IPS-18c (cell line): ENCODE data around the gene PNN.
"Not testable (repeated sequence)": the region's sequence is repeated elsewhere in the genome, so short reads cannot be mapped to it uniquely, and the experiment has no call there.

Source experiments
- H3K4me3 ChIP-seq: 2 replicates; pipeline ENCODE4 v1.7.0; 2013; ENCODE audit warnings: low read depth, mild to moderate bottlenecking, low read length, moderate library complexity; ENCODE audit not compliant: insufficient read depth
- H3K9me3 ChIP-seq: one replicate; pipeline ENCODE4 v1.6.1; 2013; ENCODE audit warnings: mild to moderate bottlenecking, low read length, moderate library complexity; ENCODE audit not compliant: control insufficient read depth, insufficient read depth

The PNN gene

DNA sequence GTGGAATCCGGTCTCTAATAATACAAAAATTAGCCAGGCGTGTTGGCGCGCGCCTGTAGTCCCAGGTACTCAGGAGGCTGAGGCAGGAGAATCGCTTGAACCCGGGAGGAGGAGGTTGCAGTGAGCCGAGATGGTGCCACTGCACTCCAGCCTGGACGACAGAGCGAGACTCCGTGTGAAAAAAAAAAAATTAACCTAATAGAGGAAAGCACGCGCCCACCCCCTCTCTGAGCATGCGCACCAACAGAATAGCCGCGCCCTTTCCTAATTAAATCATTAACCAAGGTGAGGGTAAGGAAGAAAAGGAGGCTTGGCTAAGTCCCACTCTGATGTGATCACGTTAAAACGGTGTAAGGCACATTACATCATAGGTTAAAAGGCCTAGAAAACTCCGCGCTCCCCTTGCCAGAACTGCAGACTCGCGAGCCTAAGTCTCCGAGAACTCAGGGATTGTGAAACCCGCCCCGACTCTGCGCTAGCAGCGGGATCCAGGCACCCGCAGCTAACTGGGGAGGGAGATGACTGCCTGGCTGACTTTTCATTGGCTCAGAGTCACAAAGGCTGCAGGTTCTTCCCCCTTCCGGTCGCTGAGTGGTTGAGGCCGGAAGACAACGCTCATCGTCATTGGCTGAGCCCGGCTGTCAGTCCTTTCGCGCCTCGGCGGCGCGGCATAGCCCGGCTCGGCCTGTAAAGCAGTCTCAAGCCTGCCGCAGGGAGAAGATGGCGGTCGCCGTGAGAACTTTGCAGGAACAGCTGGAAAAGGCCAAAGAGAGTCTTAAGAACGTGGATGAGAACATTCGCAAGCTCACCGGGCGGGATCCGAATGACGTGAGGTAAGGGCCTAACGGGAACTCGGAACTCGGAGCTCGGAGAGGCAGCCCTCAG, at the start of gene PNN:
PNN (plus strand) TSS at position 695 of the 885 bp plus-strand sequence; CDS start at position 721, 26 bp downstream.
- Histone ChIP-seq H3K4me3 (peak within 1 kb of the TSS; percentile 91), H3K9me3 (no peaks in the 10 kb centered on the region)

DNA sequence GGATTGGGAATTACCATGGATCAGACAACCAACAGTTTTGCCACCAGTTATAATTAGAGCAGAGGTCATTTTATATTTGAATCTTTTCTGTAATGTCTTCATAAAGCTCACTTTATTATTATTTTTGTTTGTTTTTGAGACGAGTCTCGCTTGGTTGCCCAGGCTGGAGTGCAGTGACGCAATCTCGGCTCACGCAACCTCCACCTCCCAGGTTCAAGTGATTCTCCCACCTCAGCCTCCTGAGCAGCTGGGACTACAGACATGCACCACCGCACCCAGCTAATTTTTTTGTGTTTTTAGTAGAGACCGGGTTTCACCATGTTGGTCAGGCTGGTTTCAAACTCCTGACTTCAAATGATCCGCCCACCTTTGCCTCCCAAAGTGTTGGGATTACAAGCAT, 37.2 kb upstream of the PNN start:
- H3K9me3 ChIP-seq, H3K4me3 ChIP-seq: not testable (repeated sequence)

DNA sequence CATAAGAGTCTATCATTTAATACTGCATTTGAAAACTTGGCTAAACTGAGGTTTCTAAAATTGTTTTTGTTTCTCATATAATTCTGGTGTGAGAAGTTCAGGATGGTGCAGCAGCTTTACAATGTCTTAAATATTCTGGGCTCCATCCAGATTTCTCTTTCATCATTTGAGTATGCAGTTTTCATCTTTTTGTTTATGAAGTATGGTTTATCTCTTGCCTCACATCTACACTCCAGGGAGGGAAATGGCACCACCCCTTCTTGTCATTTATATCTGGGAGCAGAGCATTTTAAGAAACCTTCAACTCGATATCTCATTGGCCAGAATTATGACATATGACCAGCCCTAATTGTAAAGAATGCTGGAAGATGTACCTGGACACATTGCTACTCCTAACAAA, 36.6 kb upstream of the PNN start:
- H3K9me3 ChIP-seq, result peaks cover 3% of the 10 kb centered on the region
- no peak overlapping the region for H3K4me3 ChIP-seq

DNA sequence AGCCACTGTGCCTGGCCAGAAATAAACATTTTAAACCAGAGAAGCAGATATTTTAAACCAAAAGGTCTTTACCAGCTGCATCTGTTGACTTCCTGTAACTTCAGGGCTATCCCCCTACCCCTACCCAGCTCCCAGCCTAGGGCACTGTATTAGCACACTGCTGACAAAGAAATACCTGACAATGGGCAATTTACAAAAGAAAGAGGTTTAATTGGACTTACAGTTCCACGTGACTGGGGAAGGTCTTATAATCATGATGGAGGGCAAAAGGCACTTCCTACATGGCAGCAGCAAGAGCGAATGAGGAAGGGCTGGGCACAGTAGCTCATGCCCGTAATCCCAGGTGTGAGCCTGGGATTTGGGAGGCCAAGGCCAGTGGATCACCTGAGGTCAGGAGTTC, 34.9 kb upstream of the PNN start:
- Histone ChIP-seq H3K4me3 (no peak overlapping the region), H3K9me3 (peaks cover 3% of the 10 kb centered on the region)

DNA sequence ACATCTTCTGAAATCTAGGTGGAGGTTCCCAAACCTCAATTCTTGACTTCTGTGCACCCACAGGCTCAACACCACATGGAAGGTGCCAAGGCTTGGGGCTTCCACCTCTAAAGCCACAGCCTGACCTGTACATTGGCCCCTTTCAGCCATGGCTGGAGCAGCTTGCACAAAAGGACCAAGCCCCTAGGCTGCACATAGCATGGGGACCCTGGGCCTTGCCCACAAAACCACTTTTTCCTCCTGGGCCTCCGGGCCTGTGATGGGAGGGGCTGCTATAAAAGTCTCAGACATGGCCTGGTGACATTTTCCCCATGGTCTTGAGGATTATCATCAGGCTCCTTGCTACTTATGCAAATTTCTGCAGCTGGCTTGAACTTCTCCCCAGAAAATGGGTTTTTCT, 33.4 kb upstream of the PNN start:
- H3K9me3 ChIP-seq, result not testable (repeated sequence)

DNA sequence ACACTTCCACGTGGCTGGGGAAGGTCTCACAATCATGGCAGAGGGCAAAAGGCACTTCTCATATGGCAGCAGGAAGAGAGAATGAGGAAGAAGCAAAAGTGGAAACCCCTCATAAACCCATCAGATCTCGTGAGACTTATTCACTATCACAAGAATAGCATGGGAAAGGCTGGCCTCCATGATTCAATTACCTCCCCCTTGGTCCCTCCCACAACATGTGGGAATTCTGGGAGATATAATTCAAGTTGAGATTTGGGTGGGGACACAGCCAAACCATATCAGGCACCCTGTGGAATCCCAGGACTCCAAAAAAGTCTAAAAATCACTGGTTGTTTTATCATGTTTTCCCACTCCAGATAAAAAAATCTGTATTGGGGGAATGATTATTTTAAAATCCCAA, 31.8 kb upstream of the PNN start:
- not testable (repeated sequence) for H3K9me3 ChIP-seq

More for the DNA sequence above, 33.4 kb upstream of the PNN start:
- not testable (repeated sequence) for H3K4me3 ChIP-seq

DNA sequence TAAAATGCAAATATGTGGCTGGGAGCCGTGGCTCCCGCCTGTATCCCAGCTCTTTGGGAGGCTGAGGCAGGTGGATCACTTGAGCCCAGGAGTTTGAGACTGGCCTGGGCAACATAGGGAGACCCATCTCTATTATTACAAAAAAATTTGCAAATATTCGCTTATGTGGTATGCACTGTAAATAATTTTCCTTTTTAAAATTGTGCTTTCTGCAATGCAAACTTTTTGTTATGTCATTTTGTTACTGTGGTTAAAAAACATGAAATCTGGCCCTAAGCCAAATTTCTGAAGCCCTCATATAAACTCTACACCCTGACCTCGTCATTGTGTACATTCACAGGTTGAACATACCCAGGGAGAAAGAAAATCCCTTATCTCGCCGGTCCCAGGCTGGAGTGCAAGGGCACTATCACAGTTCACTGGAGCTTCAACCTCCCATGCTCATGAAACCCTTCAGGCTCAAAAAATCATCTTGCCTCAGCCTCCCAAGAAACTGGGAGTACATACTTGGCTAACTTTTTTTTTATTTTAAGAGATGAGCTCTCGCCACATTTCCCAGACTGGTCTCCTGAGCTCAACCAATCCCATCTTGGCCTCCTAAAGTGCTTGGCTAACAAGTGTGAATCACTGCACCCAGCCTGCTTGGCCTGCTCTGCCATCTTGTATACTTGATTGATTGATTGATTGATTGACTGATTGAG, 29.6 kb upstream of the PNN start:
- Histone ChIP-seq H3K4me3 (no peak overlapping the region), H3K9me3 (peaks cover 3% of the 10 kb centered on the region)

More for the DNA sequence above, 31.8 kb upstream of the PNN start:
- not testable (repeated sequence) for H3K4me3 ChIP-seq

DNA sequence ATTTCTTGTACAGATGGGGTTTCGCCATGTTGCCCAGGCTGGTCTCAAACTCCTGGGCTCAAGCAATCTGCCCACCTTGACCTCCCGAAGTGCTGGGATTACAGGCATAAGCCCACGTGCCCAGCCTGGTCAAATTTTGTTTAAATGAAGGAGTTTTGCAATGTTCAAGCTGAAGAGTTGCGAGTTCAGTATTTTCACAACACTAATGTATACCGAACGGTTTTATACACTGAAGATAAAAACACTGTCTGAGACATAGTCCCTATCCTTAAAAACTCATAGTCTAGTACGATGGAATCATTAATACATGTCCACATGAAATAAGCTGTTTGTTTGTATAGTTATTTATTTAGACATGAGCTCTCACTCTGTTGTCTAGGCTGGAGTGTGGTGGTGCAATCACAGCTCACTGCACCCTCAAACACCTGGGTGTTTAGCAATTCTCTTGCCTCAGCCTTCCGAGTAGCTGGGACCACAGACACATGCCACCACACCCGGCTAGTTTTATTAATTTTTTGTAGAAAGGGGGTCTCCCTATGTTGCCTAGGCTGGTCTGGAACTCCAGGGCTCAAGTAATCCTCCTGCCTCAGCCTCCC, 20.4 kb upstream of the PNN start:
- H3K9me3 ChIP-seq, result no peaks in the 10 kb centered on the region

DNA sequence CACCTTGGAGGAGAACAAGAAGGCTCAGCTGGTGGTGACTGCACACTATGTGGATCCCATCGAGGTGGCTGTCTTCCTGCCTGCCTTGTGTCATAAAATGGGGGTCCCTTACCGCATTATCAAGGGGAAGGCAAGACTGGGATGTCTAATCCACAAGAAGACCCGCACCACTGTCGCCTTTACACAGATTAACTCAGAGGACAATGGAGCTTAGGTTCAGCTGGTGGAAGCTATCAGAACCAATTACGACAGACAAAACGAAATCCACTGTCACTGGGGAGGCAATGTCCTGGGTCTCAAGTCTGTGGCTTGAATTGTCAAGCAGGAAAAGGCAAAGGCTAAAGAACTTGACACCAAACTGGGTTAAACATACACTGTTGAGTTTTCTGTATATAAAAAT, 17.6 kb upstream of the PNN start:
- H3K4me3 ChIP-seq, result no peak overlapping the region
- no peaks in the 10 kb centered on the region for H3K9me3 ChIP-seq

More for the DNA sequence above, 20.4 kb upstream of the PNN start:
- H3K4me3 ChIP-seq, result no peak overlapping the region

DNA sequence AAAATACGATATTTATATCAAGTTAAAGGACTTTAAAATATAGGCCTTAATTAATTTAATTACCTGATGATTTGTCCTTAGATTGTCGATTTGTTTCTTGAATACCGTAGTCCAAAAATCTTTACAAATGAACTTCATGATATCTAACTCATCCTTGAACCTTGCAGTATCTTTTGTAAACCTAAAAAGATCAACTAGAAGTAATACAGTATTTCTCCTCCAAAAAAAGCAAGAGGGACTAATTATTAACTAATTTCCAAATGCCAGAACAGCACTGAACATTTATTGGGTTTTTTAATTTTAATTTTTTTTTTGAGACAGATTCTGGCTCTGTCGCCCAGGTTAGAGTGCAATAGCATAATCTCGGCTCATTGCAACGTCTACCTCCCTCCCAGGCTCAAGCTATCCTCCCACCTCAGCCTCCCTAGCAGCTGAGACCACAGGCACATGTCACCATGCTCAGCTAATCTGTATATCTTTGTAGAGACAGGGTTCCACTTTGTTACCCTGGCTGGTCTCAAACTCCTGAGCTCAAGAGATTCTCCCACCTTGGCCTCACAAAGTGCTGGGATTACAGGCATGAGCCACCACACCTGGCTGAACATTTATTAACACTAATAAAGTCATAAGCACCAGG, 16.7 kb upstream of the PNN start:
- no peak overlapping the region for H3K4me3 ChIP-seq

DNA sequence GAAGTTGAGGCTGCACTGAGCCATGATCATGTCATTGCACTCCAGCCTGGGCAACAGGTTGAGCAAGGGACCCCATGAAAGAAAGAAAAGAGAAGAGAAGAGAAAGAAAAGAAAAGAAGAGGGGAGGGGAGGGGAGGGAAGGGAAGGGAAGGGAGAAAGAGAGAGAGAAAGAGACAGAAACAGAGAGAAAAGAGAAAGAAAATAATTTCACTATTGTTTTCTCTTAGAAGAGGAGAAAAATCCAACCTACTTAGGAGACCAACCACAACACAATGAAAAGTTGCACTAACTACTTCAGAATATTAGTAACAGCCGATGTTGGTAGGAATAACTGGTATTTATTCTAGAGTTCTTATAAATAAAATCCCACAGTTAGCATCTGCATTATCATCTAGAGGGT, 14.6 kb upstream of the PNN start:
- no peaks in the 10 kb centered on the region for H3K9me3 ChIP-seq
- no peak overlapping the region for H3K4me3 ChIP-seq

More for the DNA sequence above, 16.7 kb upstream of the PNN start:
- H3K9me3 ChIP-seq, result no peaks in the 10 kb centered on the region

DNA sequence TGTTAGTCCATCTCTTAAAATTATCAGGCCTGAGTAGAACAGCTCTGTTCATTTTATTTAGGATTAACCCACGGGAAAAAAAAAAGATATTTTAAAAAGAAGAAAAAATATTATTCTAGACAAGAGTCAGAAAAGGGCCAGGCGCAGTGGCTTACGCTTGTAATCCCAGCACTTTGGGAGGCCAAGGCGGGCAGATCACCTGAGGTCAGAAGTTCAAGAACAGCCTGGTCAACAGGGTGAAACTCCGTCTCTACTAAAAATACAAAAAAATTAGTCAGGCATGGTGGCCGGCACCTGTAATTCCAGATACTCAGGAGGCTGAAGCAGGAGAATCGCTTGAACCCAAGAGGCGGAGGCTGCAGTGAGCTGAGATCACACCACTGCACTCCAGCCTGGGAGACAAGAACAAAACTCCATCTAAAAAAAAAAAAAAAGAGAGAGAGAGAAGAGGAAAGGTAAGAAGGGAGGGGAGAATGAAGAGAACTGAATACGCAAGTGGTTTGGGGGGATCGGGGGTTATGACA, 7.2 kb upstream of the PNN start:
- not testable (repeated sequence) for H3K9me3 ChIP-seq, H3K4me3 ChIP-seq

DNA sequence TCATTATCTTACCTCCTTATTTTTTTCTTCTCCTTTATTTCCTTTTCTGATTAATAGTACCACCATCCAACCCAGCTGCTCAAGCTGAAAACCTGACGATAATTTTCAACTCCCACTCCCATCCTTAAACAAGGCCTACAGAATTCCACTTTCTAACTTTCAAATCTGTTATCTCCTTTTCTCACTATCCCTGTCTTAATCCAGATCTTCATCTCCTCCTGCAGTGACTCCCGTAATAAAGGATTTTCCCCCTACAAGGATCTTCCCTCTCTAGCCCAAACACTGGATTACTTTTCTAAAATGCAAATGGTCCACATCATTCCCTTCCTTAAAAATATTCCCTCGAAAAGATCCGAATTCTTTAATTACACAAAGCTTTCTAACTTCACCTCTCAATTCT, 6.5 kb upstream of the PNN start:
- Histone ChIP-seq H3K9me3 (no peaks in the 10 kb centered on the region), H3K4me3 (no peak overlapping the region)

DNA sequence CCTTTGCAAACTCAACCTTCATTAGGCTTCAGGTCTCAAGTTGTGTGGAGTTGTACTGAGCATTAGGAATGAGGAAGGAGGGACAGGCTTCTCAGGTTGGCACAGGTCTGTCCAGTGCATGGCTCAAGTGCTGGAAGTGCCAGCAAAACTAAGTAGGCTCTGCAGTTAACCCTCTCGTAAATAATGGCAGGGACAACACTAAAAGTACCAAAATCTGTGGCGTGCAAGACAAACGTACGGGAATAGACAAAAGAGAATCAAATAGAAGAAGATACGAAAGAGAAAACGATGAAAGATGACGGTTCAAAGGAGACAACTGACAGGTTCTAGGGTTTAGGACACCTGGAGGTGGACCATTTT, 5.5 kb upstream of the PNN start:
- Histone ChIP-seq H3K9me3 (no peaks in the 10 kb centered on the region), H3K4me3 (peak overlapping the region; percentile 98)

DNA sequence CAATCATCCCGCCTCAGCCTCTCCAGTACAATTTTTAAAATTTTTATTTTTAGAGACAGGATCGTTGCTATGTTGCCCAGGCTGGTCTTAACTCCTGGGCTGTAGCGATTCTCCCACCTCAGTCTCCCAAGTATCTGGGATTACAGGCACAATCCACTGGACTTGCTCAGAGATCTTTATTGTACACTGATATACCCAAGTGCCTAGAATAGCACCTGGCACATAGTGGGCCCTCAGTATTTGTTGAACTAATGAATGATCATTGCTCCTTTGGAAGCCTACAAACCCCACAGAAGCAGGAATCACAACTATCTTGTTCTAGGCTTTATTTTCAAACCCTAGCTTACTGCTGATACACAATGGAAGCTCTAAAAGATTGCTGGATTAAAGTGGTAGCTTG, 1.9 kb upstream of the PNN start:
- H3K4me3 ChIP-seq, result no peak overlapping the region

DNA sequence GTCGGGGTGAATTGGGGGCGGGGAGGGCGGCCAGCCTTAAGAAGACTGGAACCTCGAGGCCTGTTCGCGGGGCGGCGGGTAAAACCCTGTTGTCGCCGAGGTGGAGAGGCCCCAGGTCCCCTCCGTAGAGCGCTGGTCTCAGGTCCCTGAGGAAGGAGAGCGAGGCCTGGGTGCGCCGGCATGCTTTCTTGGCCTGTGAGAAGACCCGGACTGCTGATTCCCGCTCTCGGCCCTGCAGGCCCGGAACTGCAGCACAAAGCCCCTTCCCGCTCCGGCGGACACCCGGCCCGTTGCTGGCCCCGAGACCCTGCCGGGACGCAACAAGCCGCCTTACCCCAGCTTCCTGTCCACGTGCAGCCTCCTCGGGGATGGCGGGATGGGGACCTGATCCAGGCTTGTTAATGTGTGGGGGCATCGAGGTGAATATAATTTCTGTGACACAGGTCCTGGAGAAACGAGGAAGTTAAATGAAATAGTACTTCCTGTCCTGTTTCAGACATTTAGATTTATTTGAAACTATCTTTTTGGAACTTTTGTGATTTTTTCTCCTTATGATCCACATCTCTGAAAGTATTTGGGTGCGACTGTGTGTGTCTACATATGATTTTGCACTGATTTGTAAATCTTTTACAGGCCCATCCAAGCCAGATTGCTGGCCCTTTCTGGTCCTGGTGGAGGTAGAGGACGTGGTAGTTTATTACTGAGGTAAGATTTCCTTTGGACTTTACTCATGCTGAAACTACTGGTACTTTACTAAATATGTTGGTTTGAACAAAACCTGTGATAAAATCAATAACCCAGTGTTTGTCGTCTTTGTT, 600 bp downstream of the PNN start:
- Histone ChIP-seq H3K9me3 (no peaks in the 10 kb centered on the region), H3K4me3 (peak overlapping the region; percentile 91)

More for the DNA sequence above, 1.9 kb upstream of the PNN start:
- no peaks in the 10 kb centered on the region for H3K9me3 ChIP-seq
